Anterior cingulate cortex (tissue), 58 donors: Measurements from ENCODE around the gene TRIM64.
"Not testable (repeated sequence)": the region's sequence is repeated elsewhere in the genome, so short reads cannot be mapped to it uniquely, and the experiment has no call there.

Experiments
- DNase-seq, 58 donors: peaks; one replicate each; lab custom pipeline; 2025; lab: John Stamatoyannopoulos, UW

Gene TRIM64, protein sequence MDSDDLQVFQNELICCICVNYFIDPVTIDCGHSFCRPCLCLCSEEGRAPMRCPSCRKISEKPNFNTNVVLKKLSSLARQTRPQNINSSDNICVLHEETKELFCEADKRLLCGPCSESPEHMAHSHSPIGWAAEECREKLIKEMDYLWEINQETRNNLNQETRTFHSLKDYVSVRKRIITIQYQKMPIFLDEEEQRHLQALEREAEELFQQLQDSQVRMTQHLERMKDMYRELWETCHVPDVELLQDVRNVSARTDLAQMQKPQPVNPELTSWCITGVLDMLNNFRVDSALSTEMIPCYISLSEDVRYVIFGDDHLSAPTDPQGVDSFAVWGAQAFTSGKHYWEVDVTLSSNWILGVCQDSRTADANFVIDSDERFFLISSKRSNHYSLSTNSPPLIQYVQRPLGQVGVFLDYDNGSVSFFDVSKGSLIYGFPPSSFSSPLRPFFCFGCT

DNA sequence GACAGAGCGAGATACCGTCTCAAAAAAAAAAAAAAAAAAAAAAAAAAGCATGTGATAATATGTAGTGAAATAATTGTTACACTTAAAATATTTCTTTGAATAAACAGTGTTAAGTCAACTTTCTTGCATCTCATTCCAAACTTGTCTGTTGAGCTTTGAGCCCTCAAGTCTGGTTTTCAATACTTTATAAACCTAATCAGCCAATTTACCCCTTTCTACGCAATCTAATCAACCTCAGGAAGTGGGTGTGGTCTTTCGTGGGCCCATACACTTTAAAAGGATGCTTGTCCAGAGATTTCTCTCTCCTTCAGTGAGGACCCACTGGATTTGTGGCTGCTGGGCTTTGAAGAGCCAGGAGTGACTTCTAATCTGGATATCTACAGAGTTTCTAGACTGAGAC lies at the start of gene TRIM64:
Gene TRIM64, plus strand, starts transcription at position 301 of the 400 bp plus-strand sequence. CDS start 2,467 bp downstream, outside the sequence.
- DNase-seq, result not testable (repeated sequence)

DNA sequence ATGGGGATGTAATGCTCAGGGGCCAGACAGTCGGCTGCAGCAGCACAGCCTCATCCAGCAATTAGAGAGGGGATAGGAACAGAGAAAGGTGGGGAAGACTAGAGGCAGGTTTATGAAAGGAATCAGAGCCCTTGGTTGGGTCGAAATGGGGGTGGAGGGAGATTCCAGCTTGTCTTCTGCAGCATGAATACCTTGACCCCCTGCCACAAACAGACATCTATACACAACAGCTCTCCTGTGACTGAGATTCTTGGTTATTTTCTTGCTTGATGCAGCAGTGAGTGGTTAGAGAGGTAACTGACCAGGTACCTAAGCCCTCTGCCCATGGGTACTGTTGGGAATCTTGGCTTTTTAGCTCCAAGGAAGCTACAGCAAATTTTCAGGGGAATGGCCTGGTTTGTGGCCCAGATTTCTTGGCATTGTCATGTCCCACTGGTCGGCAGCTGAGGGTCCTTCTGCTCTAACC lies 43.6 kb upstream of the TRIM64 start, which contains the start of gene TRIM49D1:
Gene TRIM49D1, minus strand, starts transcription at position 51 of the 466 bp plus-strand sequence. CDS start 4,535 bp downstream, outside the sequence.
- DNase-seq, result no peak

DNA sequence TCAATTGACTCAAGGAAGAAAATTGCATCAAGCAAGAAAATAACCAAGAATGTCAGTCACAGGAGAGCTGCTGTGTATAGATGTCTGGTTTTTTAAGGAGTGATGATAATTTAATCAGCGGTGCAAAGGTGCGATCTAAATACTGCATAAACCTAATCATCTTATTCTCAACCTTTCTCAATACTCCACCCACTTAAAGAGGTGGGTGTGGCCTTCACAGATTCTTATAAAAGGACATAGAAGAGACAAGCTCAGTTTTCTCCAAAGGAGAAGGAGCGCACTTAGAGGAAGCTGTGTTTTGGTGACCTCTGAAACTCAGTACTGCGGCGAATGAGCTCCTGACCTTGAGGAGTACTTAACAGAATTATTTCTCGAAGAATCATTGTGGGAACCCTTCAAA lies 42.1 kb upstream of the TRIM64 start, which contains the start of gene TRIM49D2:
Gene TRIM49D2, plus strand, starts transcription at position 301 of the 400 bp plus-strand sequence. CDS start 2,698 bp downstream, outside the sequence.
- DNase-seq, result not testable (repeated sequence)

DNA sequence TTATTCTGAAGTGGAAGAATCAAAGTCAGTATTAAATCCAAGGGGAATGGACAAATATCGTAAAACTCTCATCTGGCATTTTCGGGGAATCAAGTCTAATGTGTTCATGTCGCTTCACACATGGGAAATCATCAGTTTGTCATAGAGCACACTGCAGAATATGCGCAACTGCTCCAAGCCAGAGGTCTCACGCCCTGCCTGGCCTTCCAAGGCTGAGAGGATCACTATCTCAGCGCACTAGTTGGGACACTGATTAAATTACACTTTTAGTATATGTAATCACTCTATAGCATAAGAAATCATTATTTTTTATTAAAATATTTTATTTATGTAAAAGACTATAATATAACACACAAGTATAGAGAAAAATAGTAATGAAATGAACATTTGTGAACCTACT lies 5.0 kb upstream of the TRIM64 start:
- DNase-seq, result not testable (repeated sequence)
